GM19099 (cell line): ENCODE results near the gene ADRB2.

Experiments
- POLR2A ChIP-seq: IDR thresholded peaks from 3 replicates; pipeline ENCODE4 v1.6.1; 2011; ENCODE audit warnings: low read depth; ENCODE audit not compliant: insufficient read length; ENCODE audit errors: extremely low read depth

ADRB2 gene

DNA sequence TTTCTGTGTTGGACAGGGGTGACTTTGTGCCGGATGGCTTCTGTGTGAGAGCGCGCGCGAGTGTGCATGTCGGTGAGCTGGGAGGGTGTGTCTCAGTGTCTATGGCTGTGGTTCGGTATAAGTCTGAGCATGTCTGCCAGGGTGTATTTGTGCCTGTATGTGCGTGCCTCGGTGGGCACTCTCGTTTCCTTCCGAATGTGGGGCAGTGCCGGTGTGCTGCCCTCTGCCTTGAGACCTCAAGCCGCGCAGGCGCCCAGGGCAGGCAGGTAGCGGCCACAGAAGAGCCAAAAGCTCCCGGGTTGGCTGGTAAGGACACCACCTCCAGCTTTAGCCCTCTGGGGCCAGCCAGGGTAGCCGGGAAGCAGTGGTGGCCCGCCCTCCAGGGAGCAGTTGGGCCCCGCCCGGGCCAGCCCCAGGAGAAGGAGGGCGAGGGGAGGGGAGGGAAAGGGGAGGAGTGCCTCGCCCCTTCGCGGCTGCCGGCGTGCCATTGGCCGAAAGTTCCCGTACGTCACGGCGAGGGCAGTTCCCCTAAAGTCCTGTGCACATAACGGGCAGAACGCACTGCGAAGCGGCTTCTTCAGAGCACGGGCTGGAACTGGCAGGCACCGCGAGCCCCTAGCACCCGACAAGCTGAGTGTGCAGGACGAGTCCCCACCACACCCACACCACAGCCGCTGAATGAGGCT is at the start of gene ADRB2:
Gene ADRB2, plus strand, starts transcription at position 559 of the 686 bp plus-strand sequence. CDS start 221 bp downstream, outside the sequence.
- TF ChIP-seq POLR2A = peak; percentile 86

DNA sequence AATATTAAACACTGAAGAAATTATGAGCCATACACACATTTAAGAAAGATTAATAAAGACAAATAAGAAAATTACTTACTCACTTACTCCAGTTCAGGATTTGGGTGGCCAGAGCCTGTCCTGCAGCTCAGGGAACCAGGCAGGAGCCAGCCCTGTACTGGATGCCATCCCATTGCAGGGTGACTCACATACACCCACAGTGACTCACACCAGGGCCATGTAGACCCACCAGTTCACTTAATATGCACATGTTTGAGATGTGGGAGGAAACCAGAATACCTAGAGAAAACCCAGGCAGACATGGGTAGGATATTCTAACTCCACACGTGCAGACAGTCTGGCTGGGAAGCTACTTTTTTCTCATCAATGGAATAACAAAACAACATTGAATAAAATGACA is 49.6 kb upstream of the ADRB2 start:
- no peak for TF ChIP-seq POLR2A

DNA sequence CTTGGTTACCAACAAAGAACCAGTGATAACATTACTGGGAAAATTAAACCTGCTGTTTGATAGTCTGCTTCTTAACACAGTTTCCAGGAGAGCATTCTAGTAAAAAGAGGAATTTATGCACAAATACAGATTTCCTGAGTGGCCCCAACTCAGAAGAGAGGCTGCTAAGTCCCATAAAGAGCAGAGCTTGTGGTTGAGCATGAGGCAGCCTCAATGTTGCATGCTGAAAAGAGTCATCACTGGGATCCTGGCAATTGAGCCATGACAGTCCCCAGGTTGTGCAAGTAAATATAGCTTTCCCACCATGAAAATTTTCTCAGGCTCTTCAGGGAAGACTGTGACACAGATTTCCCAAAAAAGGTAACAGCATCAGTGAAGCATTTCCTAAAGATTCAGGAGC is 47.5 kb upstream of the ADRB2 start:
- TF ChIP-seq POLR2A = no peak

DNA sequence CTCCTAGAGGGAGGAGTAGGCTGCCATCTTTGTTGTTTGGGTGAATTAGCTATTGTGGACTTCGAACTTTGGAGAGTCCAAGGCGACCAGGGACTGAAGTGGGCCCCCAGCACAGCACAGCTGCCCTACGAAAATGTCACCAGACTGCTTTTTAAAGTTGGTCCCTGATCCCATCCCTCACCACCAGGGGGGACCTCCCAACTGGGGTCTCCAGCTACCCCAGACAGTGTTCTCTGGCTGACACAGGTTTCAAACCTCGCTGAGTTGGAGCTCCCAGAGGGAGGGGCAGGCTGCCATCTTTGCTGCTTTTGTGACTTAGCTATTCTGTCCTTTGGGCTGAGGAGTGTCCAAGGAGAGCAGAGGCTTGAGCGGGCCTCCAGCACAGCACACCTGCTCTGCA is 45.7 kb upstream of the ADRB2 start:
- TF ChIP-seq POLR2A = no peak

GRCh38 chr5:148781766-148782165 is 44.6 kb upstream of the ADRB2 start:
- TF ChIP-seq POLR2A = no peak

- no peak for TF ChIP-seq POLR2A
Measured at GRCh38 chr5:148785223-148785622, 41.2 kb upstream of the ADRB2 start.

- no peak for TF ChIP-seq POLR2A
Measured at GRCh38 chr5:148786456-148786855, 40.0 kb upstream of the ADRB2 start.

GRCh38 chr5:148788636-148789035 is 37.8 kb upstream of the ADRB2 start:
- TF ChIP-seq POLR2A = no peak

DNA sequence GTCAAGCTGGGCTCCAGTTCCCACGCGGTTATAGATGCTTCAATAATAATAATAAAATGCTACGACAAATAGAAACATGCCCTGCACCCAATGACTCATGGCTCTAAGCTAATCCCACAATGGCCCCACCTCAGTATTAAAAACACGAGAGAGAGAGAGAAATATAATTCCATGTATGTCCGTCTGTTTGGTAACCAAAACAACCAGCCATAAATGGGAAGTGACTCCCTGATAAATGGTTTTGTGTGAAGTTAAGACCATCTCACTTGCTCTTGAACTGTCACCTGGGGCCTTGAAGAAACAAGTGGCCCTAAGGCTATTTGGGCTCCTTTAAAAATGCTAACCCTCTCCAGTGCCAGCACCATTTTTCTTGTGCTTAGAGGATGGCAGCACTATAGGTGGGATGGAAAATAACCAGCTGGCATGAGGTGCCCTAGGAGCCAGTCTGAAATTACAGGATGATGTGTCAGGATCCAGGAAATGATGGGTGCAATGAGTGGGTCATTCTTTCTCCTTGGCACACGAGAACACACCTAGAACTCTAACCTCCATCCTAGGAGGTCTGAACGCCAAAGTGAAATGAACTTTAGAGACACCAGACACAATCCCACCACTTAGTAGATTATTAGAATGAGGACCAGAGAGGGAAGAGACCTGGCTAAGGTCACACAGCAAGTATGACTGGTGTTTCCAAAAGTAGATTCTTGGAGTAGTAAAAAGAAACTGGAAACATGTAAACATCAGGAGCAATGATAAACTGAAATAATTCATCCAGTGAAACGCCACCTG is 35.7 kb upstream of the ADRB2 start:
- TF ChIP-seq POLR2A = no peak

GRCh38 chr5:148791334-148791667 is 35.1 kb upstream of the ADRB2 start:
- no peak for TF ChIP-seq POLR2A

DNA sequence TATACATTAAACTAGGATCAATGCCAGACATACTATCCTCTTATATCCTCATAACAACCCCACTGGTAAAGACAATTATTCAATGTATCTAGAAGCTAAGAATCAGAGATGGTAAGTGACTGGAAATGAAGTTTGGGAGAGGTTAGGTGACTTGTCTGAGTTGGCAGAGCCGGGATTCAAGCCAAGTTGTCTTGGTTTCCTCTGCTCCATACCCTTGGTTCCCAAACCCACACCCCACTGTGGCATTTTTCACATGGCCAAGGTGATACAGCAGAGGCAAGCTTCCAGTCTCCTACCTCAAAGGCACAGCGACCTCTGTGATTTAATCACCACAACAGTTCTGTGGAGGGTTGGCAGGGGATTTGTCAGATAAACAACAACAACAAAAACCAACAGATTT is 34.7 kb upstream of the ADRB2 start:
- no peak for TF ChIP-seq POLR2A

GRCh38 chr5:148792744-148793143 is 33.7 kb upstream of the ADRB2 start:
- TF ChIP-seq POLR2A = no peak

GRCh38 chr5:148793261-148793660 is 33.1 kb upstream of the ADRB2 start:
- TF ChIP-seq POLR2A = no peak

GRCh38 chr5:148794275-148794674 is 32.1 kb upstream of the ADRB2 start:
- TF ChIP-seq POLR2A = no peak

DNA sequence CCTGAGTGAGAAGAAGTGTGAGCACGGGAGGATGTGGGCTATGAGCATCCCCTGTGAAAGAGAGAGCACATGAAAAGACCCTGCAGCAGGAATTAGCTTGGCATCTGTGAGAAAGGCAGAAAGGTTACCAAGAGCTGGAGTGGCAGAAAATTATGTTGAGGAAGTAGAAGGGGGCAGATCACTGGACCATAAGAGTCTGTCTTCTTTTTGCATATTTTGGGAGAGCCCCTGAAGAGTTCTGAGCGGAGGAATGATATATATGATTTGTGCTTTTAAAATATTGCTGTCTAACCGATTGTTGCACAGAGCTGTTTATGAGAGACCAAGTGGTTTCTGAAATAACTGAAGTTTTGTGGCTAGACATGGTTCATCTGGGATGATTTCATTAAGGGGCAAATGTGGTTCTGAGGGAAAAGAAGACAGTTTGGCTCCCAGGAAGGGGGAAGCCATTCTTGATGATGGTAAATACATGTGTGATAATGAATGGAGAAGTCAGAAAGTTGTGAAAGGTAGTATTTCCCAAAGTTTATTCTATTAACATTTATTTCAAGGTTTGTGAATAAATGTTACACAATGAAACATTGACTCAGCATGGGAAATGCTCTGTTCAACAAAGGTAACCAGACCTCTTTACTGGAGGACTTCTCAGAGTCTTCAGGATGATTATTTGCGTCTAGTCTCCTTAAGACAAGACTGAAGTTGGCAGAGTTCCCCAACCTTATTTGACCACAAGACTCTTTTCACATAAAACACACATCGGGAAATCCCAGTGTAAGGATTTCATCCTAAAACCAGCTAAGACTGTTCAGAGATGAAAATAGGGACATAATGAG is 31.5 kb upstream of the ADRB2 start:
- no peak for TF ChIP-seq POLR2A
